ENCODE measurements around the gene FOXL3.

Gene FOXL3

GRCh38 chr7:266851-267840, 22.8 kb upstream of the FOXL3 start:
- no peak for DNase-seq (ENCODE audit: low read depth)

- no peak for DNase-seq (ENCODE audit: low read depth)
Measured at GRCh38 chr7:268991-269390, 21.0 kb upstream of the FOXL3 start.

- no peak for DNase-seq (ENCODE audit: low read depth)
Measured at GRCh38 chr7:269721-270120, 20.2 kb upstream of the FOXL3 start.

GRCh38 chr7:270351-270983, 19.5 kb upstream of the FOXL3 start:
- DNase-seq (ENCODE audit: low read depth), result no peak

GRCh38 chr7:271266-272107, 18.5 kb upstream of the FOXL3 start:
- DNase-seq (ENCODE audit: low read depth), result no peak

- no peak for DNase-seq (ENCODE audit: low read depth)
Measured at GRCh38 chr7:272108-272615, 17.8 kb upstream of the FOXL3 start.

GRCh38 chr7:272631-273030, 17.3 kb upstream of the FOXL3 start:
- no peak for DNase-seq (ENCODE audit: low read depth)

GRCh38 chr7:273327-273726, 16.6 kb upstream of the FOXL3 start:
- DNase-seq (ENCODE audit: low read depth), result no peak

GRCh38 chr7:274266-274665, 15.7 kb upstream of the FOXL3 start:
- no peak for DNase-seq (ENCODE audit: low read depth)

- no peak for DNase-seq (ENCODE audit: low read depth)
Measured at GRCh38 chr7:276230-276835, 13.6 kb upstream of the FOXL3 start.

GRCh38 chr7:277228-277627, 12.7 kb upstream of the FOXL3 start:
- DNase-seq (ENCODE audit: low read depth), result no peak

GRCh38 chr7:278081-278480, 11.9 kb upstream of the FOXL3 start:
- no peak for DNase-seq (ENCODE audit: low read depth)

GRCh38 chr7:279821-280220, 10.1 kb upstream of the FOXL3 start:
- DNase-seq (ENCODE audit: low read depth), result no peak

- no peak for DNase-seq (ENCODE audit: low read depth)
Measured at GRCh38 chr7:280461-280860, 9.5 kb upstream of the FOXL3 start.

GRCh38 chr7:281637-282036, 8.3 kb upstream of the FOXL3 start:
- DNase-seq (ENCODE audit: low read depth), result no peak

- DNase-seq (ENCODE audit: low read depth), result no peak
Measured at GRCh38 chr7:282621-283020, 7.3 kb upstream of the FOXL3 start.

- DNase-seq (ENCODE audit: low read depth), result no peak
Measured at GRCh38 chr7:284762-285722, 4.9 kb upstream of the FOXL3 start.

GRCh38 chr7:285731-286130, 4.2 kb upstream of the FOXL3 start:
- DNase-seq (ENCODE audit: low read depth), result no peak

- DNase-seq (ENCODE audit: low read depth), result no peak
Measured at GRCh38 chr7:286266-286665, 3.7 kb upstream of the FOXL3 start.

- DNase-seq (ENCODE audit: low read depth), result no peak
Measured at GRCh38 chr7:288671-289101, 1.3 kb upstream of the FOXL3 start.
